Stimulated activated CD8-positive, alpha-beta memory T cell treated with anti-CD3 and anti-CD28 coated beads, Interleukin-4, amount 100 ng/mL, for 48 hours (primary cell): Measurements from ENCODE around the gene KRTAP5-1.
A peak's percentile ranks its signal among the peaks of the same experiment; 100 is the strongest.
"Not testable (repeated sequence)": the region's sequence is repeated elsewhere in the genome, so short reads cannot be mapped to it uniquely, and the experiment has no call there.

Experiments
- DNase-seq: peaks from one replicate; pipeline ENCODE4 v3.0.0-alpha.2; 2020

Gene KRTAP5-1

GRCh38 chr11:1600626-1601025, 15.5 kb upstream of the KRTAP5-1 start:
- no peak for DNase-seq

- DNase-seq: no peak
Measured at GRCh38 chr11:1598816-1599215, 13.7 kb upstream of the KRTAP5-1 start.

GRCh38 chr11:1598406-1598805, 13.3 kb upstream of the KRTAP5-1 start:
- not testable (repeated sequence) for DNase-seq

GRCh38 chr11:1597994-1598380, 12.9 kb upstream of the KRTAP5-1 start, which contains the start of gene KRTAP5-2:
TSS of gene KRTAP5-2 (minus strand) at chr11:1598294. CDS start at chr11:1598250, 44 bp downstream.
- DNase-seq: no peak

DNA sequence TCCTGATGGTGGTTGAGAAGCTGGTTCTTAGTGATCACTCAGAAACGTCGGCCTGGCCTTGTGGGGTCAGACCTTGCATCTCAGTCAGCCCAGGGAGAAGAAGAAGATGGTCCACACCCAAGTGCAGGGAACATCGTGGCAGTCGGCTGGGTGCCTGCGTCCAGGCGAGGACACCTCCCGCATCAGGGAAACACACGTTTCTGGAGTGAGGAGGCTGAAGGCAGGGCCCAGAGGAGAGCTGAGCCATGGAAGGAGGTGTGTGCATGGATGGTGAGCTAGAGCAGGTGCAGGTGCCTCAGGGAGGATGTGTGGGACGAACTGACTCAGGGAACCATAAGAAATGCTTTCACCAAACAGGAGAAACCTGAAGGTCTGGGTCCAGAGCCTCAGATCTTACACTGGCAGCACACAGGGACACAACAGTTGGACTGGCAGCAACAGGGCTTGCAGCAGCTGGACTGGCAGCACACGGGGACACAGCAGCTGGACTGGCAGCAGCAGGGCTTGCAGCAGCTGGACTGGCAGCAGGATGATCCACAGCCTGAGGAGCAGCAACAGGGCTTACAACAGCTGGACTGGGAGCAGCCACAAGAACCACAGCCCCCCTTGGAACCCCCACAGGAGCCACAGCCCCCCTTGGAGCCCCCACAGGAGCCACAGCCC, 12.4 kb upstream of the KRTAP5-1 start:
- DNase-seq: no peak

DNA sequence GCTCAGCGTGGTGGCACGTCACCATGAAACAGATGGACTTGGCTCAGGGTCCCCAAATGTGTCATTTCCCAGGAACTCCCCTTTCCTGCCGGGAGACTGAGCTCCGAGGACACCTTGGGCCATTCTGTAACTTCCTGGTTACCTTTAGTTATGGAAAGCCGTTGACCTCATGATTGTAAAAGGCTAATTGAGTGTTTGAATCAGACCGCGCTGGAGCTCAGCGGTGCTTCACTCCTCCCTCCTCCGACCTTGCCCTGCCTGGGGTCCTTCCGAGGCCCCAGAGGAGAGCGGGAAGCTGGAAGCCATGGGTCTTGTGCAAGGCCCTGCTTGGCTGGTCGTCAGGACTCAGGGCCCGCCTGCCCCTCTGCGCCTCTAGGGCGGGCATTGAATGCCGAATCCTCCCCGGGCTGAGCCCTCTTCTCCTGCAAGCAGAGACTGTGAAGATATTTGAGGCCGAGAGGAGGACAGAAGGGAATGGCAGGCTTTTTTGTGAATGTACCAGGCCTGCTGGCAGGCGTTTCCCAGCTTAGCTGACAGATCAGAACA, 11.6 kb upstream of the KRTAP5-1 start:
- not testable (repeated sequence) for DNase-seq

DNA sequence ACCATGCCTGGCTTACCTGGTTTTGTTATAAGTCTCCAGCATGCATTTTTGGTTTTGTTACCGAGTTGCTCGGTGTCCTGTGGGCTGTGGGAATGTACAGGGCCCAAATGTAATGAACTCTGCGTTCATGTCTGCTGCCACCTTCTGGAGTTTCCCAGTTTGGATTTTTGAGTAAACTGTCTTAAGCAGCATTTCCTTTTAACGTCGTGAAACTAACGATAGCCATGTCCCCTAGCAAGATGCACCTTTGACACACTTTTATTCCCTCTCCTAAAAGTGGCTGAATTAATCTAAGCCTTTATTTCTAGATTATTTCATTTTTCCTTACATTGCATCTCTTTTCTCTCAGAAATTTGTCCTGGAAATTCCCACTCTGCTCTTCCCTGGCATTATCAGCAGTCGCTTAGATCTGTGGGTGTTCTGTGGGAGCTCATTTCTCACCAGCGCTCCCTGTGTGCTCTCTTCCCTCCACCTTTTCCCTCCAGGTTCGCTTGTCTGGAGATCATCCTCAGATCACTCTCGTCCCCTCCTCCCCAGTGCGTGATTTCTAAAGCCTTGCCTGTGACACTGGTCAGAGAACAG, 11.0 kb upstream of the KRTAP5-1 start:
- not testable (repeated sequence) for DNase-seq

DNA sequence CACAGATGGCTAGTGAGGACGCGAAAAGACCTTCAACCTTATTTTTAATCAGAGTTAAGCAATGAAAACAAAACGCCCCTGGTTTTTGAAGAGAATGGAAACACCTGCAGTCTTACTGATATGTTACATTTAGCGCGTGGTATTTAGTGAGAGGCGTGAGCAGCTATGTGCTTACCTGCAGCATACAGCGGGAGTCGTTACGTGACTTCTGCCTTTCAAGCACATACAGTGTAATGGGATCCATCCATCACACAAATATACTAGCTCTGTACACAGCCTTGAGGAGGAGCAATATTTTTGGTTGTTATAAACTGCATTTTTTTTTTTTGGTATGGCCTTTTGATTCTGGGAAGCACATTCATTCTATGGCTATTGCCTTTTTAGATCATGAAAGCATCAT, 7.5 kb upstream of the KRTAP5-1 start:
- no peak for DNase-seq

- no peak for DNase-seq
Measured at GRCh38 chr11:1589996-1590395, 4.9 kb upstream of the KRTAP5-1 start.

- DNase-seq: not testable (repeated sequence)
Measured at GRCh38 chr11:1589191-1589963, 4.3 kb upstream of the KRTAP5-1 start.

- DNase-seq: no peak
Measured at GRCh38 chr11:1586699-1587098, 1.6 kb upstream of the KRTAP5-1 start.

DNA sequence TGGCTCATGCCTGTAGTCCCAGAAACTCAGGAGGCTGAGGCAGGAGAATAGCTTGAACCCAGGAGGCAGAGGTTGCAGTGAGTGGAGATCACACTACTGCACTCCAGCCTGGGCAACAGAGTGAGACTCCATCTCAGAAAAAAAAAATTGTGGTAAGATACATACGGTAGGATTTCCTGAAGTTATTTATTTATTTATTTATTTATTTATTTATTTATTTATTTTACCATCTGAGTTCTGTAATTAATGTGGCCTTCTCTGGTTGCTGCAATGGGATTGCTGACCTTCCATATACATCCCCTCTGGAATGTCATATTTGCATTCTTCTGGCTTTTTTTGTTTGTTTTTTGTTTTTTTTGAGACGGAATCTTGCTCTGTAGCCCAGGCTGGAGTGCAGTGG, 2.2 kb downstream of the KRTAP5-1 start:
- not testable (repeated sequence) for DNase-seq

- no peak for DNase-seq
Measured at GRCh38 chr11:1581976-1582375, 3.1 kb downstream of the KRTAP5-1 start.

DNA sequence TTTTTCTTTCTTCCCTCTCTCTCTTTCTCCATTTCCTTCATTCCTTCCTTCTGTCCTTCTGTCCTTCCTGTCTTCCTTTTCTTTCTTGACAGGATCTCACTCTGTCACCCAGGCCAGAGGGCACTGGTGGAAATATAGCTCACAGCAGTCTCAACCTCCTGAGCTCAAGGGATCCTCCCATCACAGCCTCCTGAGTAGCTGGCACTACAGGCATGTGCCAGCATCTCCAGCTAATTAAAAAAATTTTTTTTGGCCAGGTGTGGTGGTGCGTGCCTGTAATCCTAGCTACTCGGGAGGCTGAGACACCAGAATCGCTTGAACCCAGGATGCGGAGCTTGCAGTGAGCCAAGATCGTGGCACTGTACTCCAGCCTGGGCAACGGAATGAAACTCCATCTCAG, 8.3 kb downstream of the KRTAP5-1 start:
- no peak for DNase-seq

- not testable (repeated sequence) for DNase-seq
Measured at GRCh38 chr11:1575756-1576155, 9.3 kb downstream of the KRTAP5-1 start.

DNA sequence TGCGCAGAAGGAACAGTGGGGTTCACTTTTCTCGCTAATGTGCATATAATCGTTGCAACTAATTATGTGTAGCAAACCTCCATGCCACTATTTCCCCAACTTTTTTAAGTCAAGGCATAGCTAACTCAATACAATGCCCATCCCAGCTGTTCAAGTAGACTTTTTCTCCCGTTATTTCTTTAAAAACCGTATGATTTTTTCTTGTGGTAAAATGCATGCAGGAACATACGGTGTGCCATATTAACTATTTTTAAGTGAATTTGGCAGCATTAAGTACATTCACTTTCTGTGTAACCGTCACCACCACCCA, 10.2 kb downstream of the KRTAP5-1 start:
- no peak for DNase-seq

- DNase-seq: peak; percentile 75
Measured at GRCh38 chr11:1574238-1574932, 10.7 kb downstream of the KRTAP5-1 start.

- no peak for DNase-seq
Measured at GRCh38 chr11:1573903-1574237, 11.2 kb downstream of the KRTAP5-1 start.

- DNase-seq: peak; percentile 47
Measured at GRCh38 chr11:1573077-1573902, 11.8 kb downstream of the KRTAP5-1 start.

DNA sequence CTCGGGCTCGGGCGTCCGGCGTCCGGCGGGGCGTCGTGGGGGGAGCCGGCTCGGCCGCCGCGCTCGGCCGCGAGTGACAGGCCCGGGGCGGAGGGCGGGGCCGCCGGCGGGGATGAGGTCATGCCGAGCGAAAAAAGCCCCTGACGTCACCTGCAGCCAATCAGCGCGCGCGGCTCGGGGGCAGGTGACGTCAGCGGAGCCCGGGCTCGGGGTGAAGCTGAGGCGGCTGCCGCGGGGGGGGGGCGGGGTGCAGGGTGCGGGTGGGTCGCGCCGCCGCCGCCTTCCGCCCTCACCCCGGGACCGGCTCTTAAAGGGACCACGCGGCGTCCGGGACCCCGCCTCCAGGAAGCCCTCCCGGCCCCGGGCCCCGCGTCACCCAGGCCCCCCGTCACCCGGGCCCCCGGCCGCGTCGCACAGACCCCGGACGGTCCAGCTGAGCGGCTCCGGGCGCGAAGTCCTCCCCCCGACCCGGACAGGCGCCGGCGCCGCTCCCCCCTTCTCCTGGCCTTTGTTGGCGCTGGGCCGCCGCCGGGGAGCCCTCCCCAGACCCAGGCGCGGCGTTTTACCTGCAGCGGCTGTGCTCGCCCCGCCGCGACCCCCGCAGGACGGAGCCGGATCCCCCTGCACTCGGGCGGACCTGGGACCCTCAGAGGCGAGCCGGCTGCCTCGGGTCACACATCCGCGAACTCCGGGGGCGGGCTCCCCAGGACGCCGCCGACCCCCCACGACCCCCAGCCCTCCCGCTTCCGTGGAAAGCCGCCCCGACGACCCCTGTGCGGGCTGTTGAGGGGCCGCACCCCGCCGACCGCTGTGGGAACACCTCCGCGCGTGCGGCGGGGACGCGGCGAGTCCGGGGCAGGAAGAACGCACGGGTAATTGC, 12.6 kb downstream of the KRTAP5-1 start, which contains the start of gene DUSP8:
TSS of gene DUSP8 (minus strand) at position 75 of the 880 bp plus-strand sequence. CDS start 6,445 bp downstream, outside the sequence.
- peak; percentile 93 for DNase-seq

GRCh38 chr11:1571760-1572196, 13.3 kb downstream of the KRTAP5-1 start:
- no peak for DNase-seq
